SKM-1 treated with dmso at 0.1 percent for 144 hours (cell line): Measurements from ENCODE around the gene OXGR1.

Experiments used
- DNase-seq: peaks from one replicate; lab custom pipeline; 2025; ENCODE audit not compliant: unreplicated experiment; lab: John Stamatoyannopoulos, UW

Gene OXGR1

DNA sequence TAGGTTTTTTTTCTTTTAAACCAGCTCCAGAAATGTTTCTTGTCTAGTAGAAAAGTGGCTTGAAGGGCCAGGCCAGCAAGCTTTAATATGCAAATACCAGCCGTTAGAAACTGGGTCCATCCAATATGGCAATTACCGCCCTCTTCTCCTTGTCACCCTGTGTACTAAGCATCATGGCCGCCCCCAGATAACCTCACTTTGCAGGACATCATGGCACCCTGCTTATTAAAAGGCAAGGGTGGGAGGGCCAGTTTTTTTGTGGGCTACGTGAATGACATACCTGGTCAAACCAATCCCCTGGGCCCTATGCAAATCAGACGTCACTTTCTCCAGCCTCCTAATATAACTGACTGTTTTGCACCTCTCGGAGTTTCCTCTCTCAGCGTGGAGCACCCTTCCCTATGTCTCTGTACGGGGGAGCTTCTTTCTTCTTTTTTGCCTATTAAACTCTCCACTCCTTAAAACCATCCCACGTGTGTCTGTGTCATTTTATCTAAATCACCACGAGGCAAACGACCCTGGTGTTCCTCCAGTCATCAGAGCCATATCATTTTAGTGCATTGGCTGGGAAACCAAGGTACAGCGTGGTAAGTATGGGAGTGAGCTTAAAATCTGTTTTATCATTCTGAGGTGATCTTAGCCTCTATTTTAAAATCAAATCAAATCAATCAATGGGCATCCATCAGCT, 27.7 kb downstream of the OXGR1 start:
- no peak for DNase-seq

DNA sequence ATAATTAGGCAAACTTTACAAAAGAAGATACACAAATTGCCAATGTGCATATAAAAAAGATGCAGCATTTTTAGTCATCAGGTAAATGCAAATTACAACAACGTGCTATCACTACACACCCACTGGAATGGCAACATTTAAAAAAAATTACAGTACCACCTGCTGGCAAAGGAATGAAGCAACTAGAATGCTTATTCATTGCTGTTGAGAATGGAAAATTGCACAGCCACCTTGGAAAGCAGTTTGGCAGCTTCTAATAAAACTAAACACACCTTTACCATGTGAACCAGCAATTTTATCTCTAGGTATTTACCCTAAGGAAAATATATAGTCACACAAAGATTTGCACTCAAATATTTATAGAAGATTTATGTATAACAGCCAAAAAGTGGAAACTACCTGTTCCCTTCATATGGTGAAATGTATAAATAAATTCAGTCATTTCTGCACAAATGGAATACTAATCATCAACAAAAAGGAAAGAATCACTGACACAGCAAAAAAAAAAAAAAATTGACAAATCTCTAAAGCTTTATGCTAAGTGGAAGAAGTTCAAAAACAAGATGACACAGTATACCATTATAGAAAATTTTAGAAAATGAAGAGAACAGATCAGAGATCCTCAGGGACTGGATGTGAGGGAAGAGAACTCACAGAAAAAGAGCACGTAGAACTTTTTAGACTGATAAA, 30.3 kb downstream of the OXGR1 start:
- no peak for DNase-seq

DNA sequence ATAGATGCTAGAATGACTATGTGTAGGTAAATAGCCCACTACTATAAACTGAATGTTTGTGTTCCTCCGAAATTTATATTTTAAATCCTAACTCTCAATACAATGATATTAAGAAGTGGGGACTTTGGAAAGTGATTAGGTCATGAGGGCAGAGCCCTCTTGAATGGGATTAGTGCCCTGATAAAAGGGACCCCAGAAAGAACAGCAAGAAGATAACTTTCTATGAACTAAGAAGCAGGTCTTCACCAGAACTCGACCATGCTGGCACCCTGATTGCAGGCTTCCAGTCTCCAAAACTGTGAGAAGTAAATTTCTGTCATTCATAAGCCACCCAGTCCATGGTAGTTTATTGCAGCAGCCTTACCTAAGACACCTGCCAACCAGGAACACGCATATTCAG, 33.9 kb downstream of the OXGR1 start:
- no peak for DNase-seq

DNA sequence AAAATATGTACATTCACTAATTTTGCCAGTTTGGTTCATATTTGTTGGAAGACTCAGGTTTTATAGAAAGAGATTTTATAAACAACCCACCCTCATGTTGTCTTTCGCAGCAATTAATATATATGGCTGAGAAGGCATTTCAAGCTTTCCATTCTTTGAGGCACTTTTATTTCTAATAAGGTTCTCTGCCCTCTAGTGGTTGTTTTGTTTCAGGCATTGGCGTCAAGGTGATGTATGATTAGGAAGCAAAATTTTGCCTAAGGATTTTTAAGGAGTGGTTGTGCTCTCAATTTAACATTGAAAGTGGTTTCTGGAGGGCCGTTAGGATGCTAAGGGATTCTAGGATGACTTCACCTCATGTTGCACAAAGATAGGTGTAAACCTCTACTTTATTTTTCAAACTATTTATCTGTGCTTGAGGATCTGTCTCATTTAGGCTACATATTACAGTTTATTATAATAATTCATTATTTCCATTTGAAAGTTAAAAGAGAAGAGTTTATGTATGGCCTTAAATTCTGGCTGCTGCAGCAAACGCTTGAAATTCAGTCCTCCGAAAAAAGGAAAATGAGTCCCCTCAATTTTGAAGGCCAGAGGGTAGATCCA, 35.9 kb downstream of the OXGR1 start:
- DNase-seq, result peak; percentile 35

DNA sequence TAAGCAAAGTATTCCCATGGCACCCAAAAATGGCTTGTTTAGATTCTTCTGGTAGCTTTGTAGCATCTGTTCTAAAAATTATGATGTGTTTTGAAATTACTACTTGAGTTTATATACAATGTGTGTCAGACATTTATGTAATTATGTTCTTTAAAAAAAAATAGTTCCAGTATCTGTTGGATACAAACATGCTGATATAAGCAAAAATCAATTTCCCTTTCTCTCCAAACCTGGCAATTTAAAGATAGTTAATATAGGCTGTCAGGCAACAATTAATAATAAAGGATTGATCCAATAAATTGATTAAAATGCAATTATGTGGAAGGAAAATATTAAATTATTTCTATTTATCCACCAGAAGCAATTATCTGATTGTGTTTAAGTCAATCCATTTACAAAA, 41.7 kb downstream of the OXGR1 start:
- DNase-seq, result no peak

DNA sequence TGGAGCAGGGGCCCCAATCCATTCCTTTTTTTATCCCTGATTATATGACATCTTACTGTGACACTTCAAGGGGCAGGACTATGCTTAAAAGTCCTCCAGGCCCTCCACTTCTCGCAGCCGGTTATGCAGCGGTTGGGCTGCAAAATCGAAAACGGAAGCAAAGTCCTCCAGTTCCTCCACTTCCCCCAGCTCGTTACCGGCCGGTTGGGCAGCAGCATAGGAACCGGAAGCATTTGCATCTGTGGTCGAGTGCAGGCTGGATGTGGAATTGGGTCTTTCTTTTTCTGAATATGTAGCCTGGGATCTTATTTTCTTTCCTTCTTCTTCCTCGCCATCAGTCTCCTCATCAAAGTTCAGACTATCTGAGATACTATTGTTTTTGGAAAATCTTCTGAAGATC, 46.1 kb downstream of the OXGR1 start:
- DNase-seq, result no peak

DNA sequence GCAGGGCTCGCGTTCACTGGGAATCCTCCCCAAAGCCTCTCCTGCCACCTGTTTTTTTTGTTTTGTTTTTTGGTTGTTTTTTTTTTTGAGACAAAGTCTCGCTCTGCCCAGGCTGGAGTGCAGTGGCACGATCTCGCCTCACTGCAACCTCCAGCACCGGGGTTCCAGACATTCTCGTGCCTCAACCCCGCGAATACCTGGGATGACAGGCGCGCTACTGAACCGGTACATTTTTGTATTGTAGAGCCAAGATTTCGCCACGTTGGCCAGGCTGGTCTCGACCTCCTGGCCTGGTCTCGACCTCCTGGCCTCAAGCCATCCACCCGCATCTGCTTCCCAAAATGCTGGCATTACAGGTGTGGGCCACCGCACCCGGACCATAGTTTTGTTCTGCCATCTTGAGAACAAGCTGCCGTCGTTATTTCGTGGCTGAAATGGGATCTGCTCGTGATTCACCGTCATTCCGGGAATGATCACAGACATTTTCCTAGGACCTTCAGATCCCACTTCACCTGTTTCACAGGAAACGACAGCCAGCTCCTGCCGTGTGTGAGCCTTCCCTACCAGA, 46.8 kb downstream of the OXGR1 start:
- no peak for DNase-seq

DNA sequence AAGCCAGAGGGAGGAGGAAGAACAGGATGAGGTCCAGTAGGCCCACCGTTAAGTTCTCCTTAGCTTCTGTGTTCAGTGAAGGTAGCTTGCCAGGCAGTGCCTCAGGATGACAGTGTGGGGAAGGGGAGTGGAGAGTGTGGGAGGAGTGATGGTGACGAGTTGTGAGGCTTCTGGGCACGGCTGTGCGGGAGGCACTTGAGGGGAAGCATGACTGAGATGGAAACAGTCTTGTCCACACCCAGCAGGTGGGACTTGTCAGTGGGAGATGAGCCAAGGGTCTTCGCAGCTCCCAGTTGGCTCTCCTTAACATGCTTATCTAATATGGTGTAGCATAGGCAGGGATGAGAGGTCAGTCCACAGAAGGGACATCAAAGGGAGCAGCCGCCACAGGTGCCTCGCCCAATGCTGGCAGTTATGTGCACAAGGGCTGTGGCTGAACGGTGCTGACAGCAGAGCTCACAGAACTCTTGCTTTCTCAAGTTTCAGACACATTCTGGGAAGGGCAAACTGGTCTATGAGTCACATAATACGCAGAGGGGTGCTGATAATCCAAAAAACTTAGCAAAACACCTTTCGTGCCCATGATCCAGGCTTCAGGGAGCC, 47.5 kb downstream of the OXGR1 start:
- DNase-seq, result no peak

DNA sequence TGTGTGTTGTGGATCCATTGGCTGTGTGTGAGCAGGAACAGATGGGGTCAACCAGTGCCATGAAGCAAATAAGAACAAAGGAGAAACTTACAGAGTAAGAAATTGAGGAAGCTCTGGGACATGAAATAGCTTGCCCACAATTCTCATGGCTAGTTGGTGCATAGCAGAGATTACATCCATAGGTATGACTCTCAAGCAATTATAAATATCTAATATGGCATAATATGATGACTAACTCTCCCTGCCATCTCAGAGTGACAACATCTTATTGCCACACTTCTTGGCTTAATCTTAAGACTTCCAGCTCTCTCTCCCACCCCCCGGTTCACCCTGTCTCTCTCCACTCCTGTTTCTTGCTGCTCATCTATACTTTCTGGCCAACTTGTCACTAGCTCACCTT, 53.3 kb downstream of the OXGR1 start:
- DNase-seq, result no peak

DNA sequence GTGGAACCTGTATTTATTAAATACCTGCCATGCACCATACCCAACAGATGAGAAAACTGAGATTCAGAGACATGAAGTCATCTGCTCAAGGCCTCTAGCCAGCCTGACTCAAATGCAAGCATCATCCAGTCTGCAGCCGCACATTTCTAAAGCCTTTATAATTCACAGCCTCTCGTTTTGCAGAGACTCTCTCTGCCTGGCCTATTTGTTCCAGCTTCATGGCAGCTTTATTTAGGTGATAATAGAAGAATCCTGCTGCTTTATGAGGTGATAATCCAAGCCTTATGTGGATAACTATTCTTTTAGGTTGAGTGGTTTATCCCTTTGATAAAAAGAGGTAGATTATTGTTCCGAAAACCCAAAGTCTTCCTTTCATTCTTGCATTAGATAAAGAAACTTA, 58.4 kb downstream of the OXGR1 start:
- DNase-seq, result no peak
